Kidney (tissue), 14 donors: ENCODE data around the gene GAS7. TPM values are rescaled to one million over a fixed set of nuclear protein-coding genes. Genes with fewer than 3 reads are reported as not detected.

Source experiments
- DNase-seq, 5 donors: peaks; one replicate each; pipeline ENCODE4 v3.0.0-alpha.2; 2013 to 2020
- FAIRE-seq: peaks from 2 replicates; lab custom pipeline; 2012; peaks lifted over from hg19 to GRCh38; lab: Jason Lieb, UNC
- H3K27ac ChIP-seq, 2 donors: one replicate each; pipeline ENCODE4 v1.7.0; 2013; ENCODE audit warnings: low read depth in 2 of 2, low read length in 2 of 2, inconsistent platforms in 1 of 2
- H3K27me3 ChIP-seq: one replicate; pipeline ENCODE4 v1.7.1; 2013; ENCODE audit warnings: low read length, inconsistent platforms; ENCODE audit not compliant: control insufficient read depth, insufficient read depth
- H3K36me3 ChIP-seq, 3 donors: one replicate each; pipeline versions ENCODE4 v1.7.0 to v1.7.1; 2013; ENCODE audit warnings: low read length in 3 of 3, control low read depth in 1 of 3, inconsistent platforms in 1 of 3; ENCODE audit not compliant: insufficient read depth in 3 of 3, control insufficient read depth in 2 of 3
- H3K4me1 ChIP-seq, 3 donors: one replicate each; pipeline versions ENCODE4 v1.7.0 to v1.7.1; 2013; ENCODE audit warnings: low read length in 3 of 3, inconsistent platforms in 1 of 3, low read depth in 1 of 3; ENCODE audit not compliant: control insufficient read depth in 2 of 3, insufficient read depth in 2 of 3
- H3K4me3 ChIP-seq, 3 donors: one replicate each; pipeline versions ENCODE4 v1.7.0 to v1.8.1; 2013; ENCODE audit warnings: low read length in 3 of 3, control low read depth in 1 of 3, inconsistent platforms in 1 of 3
- H3K9ac ChIP-seq, 3 donors: one replicate each; pipeline versions ENCODE4 v1.7.0 to v1.7.1; 2013; ENCODE audit warnings: low read length in 3 of 3, control low read depth in 1 of 3, inconsistent platforms in 1 of 3
- H3K9me3 ChIP-seq, 3 donors: one replicate each; pipeline versions ENCODE4 v1.7.0 to v1.7.1; 2013; ENCODE audit warnings: low read length in 3 of 3, control low read depth in 1 of 3, inconsistent platforms in 1 of 3; ENCODE audit not compliant: control insufficient read depth in 2 of 3, insufficient read depth in 1 of 3
- CTCF ChIP-seq: IDR thresholded peaks from 3 replicates; pipeline ENCODE4 v1.5.1; 2012; ENCODE audit warnings: mild to moderate bottlenecking, moderate library complexity, borderline replicate concordance; ENCODE audit not compliant: insufficient read depth; ENCODE audit errors: extremely low read depth
- intact Hi-C: fragments of 100-400 bp; cut with DNase I; formaldehyde crosslinking; loops from one replicate; pipeline ENCODE4 v1.11.1; 2022
- polyA plus RNA-seq: library from polyadenylated mRNA; stranded (reverse); fragments of 350-450 nt; fragmentation: Illumina TruSeq; extraction: RNeasy Lipid Tissue Mini Kit (QIAGEN cat#74804); gene quantifications from one replicate; pipeline ENCODE4 v1.2.3, GENCODE V29; 2014; ENCODE audit warnings: low read depth, low replicate concordance; ENCODE audit not compliant: insufficient read depth
- total RNA-seq: library from RNA; stranded (reverse); fragmentation: NEBNext Ultra II Directional; extraction: Animal tissue kit (Norgen Biotek cat#: 25700); gene quantifications from one replicate; pipeline ENCODE4 v1.2.1, GENCODE V29; 2021
- donor health status: control.
- donor health status: control.
- donor health status: control.
- donor health status: control.
- donor health status: control.
- donor health status: DM: yes; HTN: yes; CAD: no.
- donor health status: Normal renal cell carcinoma (clear cell type).

Gene GAS7
- total and polyA plus RNA-seq, 2 donors from 2014 or later, result 1.1 to 20.5 TPM

- Histone ChIP-seq H3K36me3 (no peaks in the 10 kb centered on the region), H3K27ac (no peak overlapping the region), H3K27me3 (no peaks in the 10 kb centered on the region), H3K4me1 (no peaks in the 10 kb centered on the region), H3K9ac (no peak overlapping the region), H3K9me3 (no peaks in the 10 kb centered on the region), H3K4me3 (no peak overlapping the region)
- TF ChIP-seq CTCF, result no peak
- FAIRE-seq (no peak), DNase-seq (no peak)
- intact Hi-C loops, result no loop called here
These were observed 157.2 kb downstream of the GAS7 start for GRCh38 chr17:10041287-10041612.

GRCh38 chr17:10036511-10037061 lies 161.8 kb downstream of the GAS7 start:
- FAIRE-seq (no peak), DNase-seq (peak in 2 of 5 donors; percentile 43 to 66)
- intact Hi-C loops, result no loop called here
- Histone ChIP-seq H3K36me3 (no peaks in the 10 kb centered on the region), H3K4me1 (peaks cover 0 to 7% (median 0%) of the 10 kb centered on the region in 3 donors), H3K9ac (no peak overlapping the region), H3K27ac (no peak overlapping the region), H3K27me3 (no peaks in the 10 kb centered on the region), H3K4me3 (no peak overlapping the region), H3K9me3 (no peaks in the 10 kb centered on the region)
- TF ChIP-seq CTCF, result no peak

GRCh38 chr17:10035885-10036284 lies 162.5 kb downstream of the GAS7 start:
- H3K27ac ChIP-seq, result no peak overlapping the region
- H3K9me3 ChIP-seq, result no peaks in the 10 kb centered on the region
- H3K4me3 ChIP-seq, result no peak overlapping the region
- no peak overlapping the region for H3K9ac ChIP-seq
- peak in 1 of 5 donors; percentile 4 for DNase-seq
- intact Hi-C loops, result no loop called here
- peaks cover 0 to 7% (median 2%) of the 10 kb centered on the region in 3 donors for H3K4me1 ChIP-seq
- H3K27me3 ChIP-seq, result no peaks in the 10 kb centered on the region
- TF ChIP-seq CTCF, result no peak
- FAIRE-seq, result no peak
- H3K36me3 ChIP-seq, result no peaks in the 10 kb centered on the region
